ENCODE data around the gene CES5A.

- no peak for TF ChIP-seq YY1 (IDR thresholded peaks at IDR 0.05; ENCODE audit: insufficient read depth, insufficient read length)
- no peak for TF ChIP-seq ZNF274 (IDR thresholded peaks at IDR 0.05; ENCODE audit: low read depth, low read length)
Observed at GRCh38 chr16:55815320-55815719, 59.9 kb downstream of the CES5A start.
